Activated naive CD4-positive, alpha-beta T cell treated with Interleukin-2 at 50 U/mL for 16 hours (primary cell): Measurements from ENCODE around the gene MCTP1.

Experiments used
- DNase-seq: peaks from one replicate; pipeline ENCODE4 v3.0.0-alpha.2; 2020

MCTP1 gene

GRCh38 chr5:95070453-95070852 lies 214.4 kb downstream of the MCTP1 start:
- no peak for DNase-seq

- DNase-seq = no peak
These were observed 214.9 kb downstream of the MCTP1 start for GRCh38 chr5:95069948-95070347.

GRCh38 chr5:95069021-95069420 lies 215.9 kb downstream of the MCTP1 start:
- DNase-seq = no peak

DNA sequence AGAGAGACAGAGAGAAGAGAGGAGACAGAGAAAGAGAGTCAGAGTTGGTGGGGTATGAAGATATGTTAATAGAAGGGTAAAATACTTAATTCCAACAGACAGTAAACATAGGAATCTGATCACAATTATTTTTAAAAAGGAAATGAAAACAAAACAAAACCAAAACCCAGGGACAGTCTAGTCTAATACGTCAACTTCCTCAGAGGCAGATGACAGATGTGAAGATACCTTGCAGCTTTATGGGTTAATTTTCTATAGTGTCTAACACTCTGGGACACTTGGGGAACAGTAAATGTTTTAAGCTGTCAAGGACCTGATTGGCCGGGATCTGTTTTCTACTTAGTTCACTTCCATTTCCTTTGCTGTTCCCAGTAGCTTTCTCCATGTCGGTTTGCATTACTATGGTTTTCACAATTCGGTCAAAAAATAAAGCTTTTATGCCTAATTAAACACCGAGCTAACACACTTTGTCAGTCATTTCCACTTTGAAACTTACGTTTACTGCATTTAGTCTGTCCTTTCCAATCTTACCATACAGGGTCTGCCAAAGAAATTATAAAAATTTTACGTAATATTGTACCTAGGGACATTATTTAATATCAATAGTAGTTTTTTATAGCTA lies 216.5 kb downstream of the MCTP1 start:
- DNase-seq = no peak

DNA sequence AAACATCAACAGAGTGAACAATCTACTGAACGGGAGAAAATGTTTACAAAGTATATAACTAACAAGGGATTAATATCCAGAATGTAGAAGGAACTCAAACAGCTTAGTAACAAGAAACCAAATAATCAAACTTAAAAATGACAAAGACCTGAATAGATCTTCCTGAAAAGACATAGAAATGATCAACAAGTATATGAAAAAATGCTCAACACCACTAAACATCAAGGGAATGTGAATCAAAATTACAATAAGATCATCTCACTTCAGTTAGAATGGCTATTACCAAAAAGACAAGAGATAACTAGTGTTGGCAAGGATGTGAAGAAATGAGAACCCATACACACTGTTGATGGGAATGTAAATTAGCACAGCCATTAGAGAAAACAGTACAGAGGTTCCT lies 218.8 kb downstream of the MCTP1 start:
- DNase-seq = no peak

- DNase-seq = no peak
These were observed 221.4 kb downstream of the MCTP1 start for GRCh38 chr5:95063492-95063891.

DNA sequence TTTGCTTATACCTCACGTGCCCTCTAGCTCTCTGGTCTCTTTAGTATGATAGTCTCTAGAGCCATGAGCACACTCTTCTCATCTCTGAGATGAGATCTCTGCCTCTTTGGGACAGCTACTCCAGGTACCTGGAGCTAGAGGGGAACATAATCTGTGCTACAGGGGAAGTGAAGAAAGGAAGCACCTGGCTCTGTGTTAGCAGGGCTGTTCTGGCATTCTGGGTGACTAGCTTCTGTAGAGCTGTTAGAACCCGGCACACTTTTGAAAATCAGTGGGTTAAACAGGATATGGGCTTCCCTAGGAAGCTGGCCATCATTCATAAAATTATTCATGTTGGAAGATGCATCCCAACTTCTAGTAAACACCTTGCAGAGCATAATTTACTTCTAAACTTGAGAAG lies 224.8 kb downstream of the MCTP1 start:
- DNase-seq = no peak

DNA sequence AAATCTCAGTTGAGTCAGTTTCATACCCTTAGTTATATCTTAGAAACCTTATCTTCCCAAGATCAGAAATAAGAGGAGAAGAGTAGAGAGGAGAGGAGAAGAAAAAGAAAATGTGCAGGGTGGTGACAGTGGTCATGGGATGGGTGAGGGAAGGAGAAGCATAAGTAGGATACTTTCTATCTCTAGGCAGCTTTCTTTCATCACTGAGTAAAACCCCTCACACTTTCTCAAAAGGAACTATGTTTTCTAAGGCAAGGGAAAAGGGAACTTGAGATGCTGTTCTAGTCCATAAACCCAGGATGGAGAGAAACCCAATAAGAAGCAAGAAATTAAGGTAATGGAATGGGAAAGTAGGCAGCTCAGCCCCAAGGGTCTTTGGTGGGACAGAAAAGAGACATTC lies 225.3 kb downstream of the MCTP1 start:
- no peak for DNase-seq

- no peak for DNase-seq
These were observed 227.3 kb downstream of the MCTP1 start for GRCh38 chr5:95057615-95058014.

DNA sequence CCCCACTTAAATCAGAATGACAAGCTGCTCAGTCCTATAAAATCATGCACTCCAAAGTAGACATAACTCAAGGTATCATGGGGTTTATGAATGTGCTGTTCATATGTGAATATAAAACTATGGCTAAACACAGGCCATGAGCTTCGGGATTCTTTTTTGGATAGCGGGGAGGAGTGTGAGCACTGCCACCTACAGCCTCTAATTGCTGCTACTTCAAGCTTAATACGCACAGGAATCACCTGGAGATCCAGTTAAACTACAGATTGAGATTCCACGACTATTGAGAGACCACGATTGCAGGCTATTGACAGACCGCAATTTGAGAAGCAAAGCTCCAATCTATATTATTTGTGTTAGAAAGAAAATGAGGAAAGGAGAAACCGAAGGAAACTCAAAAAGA lies 231.6 kb downstream of the MCTP1 start:
- DNase-seq = no peak

- DNase-seq = no peak
These were observed 234.2 kb downstream of the MCTP1 start for GRCh38 chr5:95050708-95051107.

GRCh38 chr5:95048628-95049027 lies 236.3 kb downstream of the MCTP1 start:
- DNase-seq = no peak

DNA sequence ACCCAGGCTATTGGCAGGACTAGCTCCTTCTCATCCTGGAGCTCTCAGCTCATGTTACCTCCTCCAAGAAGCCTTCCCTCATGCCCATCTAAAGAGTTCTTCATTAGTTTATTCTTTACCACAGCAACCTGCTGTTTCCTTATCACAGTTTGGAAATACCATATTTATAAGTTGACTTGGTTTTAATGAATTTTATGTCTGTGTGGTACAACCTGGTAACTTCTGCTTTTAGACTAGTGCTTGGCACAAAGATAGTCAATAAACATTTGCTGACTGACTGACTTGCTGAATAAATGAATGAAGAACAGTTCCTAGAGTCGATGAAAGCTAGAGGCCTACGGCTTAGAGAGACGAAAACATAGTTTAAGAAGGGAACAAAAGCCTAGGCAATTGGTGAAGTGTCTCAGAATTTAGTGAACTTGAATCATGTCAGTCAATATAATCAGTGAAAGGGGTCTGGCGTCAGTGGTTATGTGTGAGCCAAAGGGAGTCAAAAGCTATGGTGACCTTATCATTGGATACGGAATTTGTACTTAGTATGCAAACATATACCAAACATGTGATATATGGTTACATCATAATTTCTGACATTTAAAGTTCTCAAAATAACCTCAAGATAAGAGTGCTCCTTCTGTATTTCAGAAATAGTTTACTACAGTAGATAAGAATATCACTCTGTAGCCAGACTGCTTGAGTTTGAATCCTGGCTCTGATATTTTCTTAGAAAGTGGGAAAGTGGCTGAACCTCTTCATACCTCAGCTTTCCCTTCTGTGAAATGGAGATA lies 239.5 kb downstream of the MCTP1 start:
- DNase-seq = no peak

GRCh38 chr5:95044096-95044495 lies 240.8 kb downstream of the MCTP1 start:
- DNase-seq = no peak

DNA sequence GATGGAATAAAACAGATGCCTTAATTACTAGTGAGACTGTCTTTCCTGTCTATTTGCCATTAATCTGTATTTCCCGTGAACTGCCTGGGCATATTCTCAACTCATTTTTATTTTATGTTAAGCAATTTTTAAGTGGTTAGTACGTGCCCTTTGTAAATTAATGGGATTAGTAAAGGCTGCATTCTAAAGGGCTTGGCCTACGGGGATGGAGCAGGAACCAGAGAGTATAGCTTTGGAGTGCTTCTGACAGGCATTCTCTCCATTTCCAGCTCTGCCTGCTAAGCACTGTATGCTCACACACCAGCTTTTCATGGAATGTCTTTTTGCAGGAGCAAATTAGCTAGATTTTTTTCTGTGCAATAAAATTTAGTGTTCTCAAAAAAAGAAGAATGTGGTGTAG lies 241.2 kb downstream of the MCTP1 start:
- DNase-seq = no peak

DNA sequence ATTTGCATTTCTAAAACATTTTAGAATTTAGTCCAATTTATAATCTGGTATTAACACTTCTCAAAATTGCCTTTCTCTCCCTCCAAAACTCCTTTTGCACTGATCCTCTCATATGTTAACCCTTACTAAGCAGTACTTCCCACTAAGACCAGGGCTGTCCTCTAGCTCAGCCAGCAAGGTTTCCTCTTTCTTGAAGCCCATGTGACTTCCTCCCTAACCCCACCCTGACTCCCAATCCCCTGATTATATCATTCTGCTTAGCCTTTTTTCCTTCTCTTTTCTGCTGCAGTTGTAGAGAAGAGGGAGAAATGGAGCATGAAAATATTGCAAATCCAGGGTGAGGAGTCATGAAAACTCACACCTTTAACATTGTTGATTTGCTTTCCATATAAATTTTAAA lies 241.7 kb downstream of the MCTP1 start:
- DNase-seq = no peak

- no peak for DNase-seq
These were observed 242.9 kb downstream of the MCTP1 start for GRCh38 chr5:95042037-95042436.

- no peak for DNase-seq
These were observed 248.8 kb downstream of the MCTP1 start for GRCh38 chr5:95035891-95036685.

GRCh38 chr5:95032801-95033200 lies 252.1 kb downstream of the MCTP1 start:
- DNase-seq = no peak

DNA sequence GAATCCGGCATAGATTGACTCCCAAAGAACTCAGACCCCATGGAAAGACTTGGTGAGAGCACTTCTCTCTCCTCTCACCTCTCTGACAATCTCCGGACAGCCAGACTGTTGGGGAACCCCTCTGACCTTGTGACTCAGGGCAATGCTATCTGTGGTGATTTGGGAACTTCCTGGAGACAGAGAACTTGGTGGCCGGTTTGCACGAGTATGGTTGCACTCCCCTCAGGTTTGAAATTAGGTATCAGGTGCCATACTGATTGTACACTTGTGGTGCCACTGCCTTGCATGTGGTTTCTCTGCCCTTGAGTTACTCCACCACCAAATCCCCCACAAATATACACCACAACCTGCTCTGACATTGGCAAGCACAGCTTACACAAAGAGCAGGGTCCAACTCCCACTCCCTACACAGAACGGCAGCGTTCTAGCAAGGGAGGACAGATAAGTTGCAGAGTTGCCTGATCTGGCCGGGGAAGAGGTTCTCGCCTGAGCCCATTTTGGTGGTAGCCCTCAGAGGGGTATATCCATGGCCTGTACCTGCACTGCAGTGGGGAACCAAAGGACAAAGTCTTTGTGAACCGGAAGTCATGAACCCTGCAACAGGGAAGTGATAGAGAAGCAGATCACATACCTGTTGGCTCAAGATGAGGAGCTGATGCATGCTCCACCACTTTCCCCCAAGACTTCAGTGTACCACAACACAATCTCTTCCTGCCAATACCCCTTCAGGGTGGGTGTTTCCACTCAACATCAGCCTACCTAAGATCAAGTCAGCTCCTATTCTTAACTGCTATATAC lies 255.1 kb downstream of the MCTP1 start:
- no peak for DNase-seq

- no peak for DNase-seq
These were observed 257.1 kb downstream of the MCTP1 start for GRCh38 chr5:95027775-95028174.

DNA sequence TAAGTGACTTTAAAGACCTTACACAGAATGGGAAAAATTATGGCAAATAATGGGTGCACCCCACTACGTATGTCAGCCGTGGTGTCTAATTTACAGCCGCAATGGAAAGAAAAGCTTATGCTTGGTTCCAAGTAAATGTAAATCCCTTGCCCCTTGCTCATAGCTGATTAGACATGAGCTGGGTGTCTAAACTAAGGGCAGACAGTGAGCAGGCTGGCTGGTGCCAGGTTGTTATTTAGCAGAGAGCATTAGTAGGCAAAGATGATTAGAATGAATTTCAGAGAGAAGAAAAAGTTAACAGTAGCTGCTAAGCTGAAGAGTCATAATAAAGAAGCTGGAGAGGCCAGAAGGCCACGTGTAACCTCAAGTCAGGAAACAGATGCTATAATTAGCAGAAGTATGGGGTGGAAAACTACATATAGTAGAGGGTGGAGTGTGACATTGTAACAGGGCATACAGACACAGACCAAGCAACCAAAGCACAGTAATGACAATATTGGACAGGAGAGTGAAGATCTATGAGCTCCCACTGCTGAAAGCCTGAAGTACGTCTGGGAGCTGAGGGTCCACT lies 257.7 kb downstream of the MCTP1 start:
- DNase-seq = no peak

DNA sequence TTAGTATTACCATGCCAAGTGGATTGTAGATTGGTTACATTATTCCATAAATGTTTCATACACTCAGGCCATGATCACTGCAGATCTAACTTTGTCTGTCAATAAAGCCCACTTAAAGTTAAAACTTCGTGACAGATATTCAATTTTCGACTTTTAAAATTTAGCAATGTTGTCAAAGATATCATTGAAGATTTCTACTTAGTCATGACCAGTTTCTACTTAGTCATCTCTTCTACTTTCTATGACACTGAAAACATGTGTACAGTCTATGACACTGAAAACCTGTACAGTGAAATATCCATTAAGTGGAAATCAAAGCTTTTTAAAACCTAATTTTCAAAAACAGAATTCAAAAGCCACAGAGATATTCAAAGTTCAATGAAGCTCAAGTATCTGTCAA lies 258.2 kb downstream of the MCTP1 start:
- no peak for DNase-seq
